HUES64 (cell line): Measurements from ENCODE around the gene GAB4.
"Not testable (repeated sequence)": the region's sequence is repeated elsewhere in the genome, so short reads cannot be mapped to it uniquely, and the experiment has no call there.

Experiments
- H3K27ac ChIP-seq: 2 replicates; pipeline ENCODE4 v1.7.0; 2013; ENCODE audit warnings: low read depth, low read length, inconsistent platforms
- H3K27me3 ChIP-seq: 2 replicates; pipeline ENCODE4 v1.6.1; 2013; ENCODE audit warnings: mild to moderate bottlenecking, low read length; ENCODE audit not compliant: insufficient read depth
- H3K36me3 ChIP-seq: 2 replicates; pipeline ENCODE4 v1.6.1; 2013; ENCODE audit warnings: mild to moderate bottlenecking, low read length; ENCODE audit not compliant: insufficient read depth
- H3K4me1 ChIP-seq: 2 replicates; pipeline ENCODE4 v1.6.1; 2013; ENCODE audit warnings: mild to moderate bottlenecking, low read length, moderate library complexity; ENCODE audit not compliant: insufficient read depth
- H3K4me3 ChIP-seq: 2 replicates; pipeline ENCODE4 v1.5.1; 2013; ENCODE audit warnings: mild to moderate bottlenecking, low read length, moderate library complexity
- H3K9ac ChIP-seq: 2 replicates; pipeline ENCODE4 v1.6.1; 2013; ENCODE audit warnings: mild to moderate bottlenecking, low read depth, low read length
- H3K9me3 ChIP-seq: 2 replicates; pipeline ENCODE4 v1.6.1; 2013; ENCODE audit warnings: low read depth, low read length; ENCODE audit not compliant: insufficient read depth
- WGBS: fragments of 150-250, 120-280 bp; methylation state at CpG from one replicate; pipeline ENCODE4 v1.1.7; 2013; ENCODE audit warnings: missing lambda C conversion rate; 5-methylcytosine and 5-hydroxymethylcytosine counted together

The GAB4 gene

DNA sequence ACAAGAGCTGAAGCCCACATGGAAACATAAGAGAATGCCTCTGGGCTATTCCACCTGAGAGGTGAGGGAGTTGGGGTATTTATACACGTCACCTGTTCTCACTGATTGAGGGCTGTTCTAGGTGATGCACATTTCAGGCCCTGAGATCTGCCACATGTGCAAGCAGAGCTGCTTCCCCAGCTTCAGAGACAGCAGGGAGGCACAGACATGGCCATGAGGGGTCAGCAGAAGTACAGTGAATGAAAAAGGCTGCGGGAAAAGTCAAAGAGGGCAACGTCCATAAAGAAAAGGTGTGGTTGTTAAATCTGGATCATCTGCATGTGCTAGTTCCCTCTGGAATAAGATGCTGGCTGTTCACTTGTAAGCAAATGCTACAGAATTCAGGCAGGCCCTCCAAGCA, 75.4 kb downstream of the GAB4 start:
- H3K9me3 ChIP-seq: peaks cover 2% of the 10 kb centered on the region; the same call in 1 of the 2 replicates
- H3K4me1 ChIP-seq: no peaks in the 10 kb centered on the region
- H3K9ac ChIP-seq: no peak overlapping the region
- no peaks in the 10 kb centered on the region for H3K36me3 ChIP-seq
- 69% methylated on average over 3 of the region's 3 CpGs for WGBS
- H3K27ac ChIP-seq: no peak overlapping the region
- H3K27me3 ChIP-seq: peaks cover 7% of the 10 kb centered on the region; the same call in 1 of the 2 replicates
- no peak overlapping the region for H3K4me3 ChIP-seq

DNA sequence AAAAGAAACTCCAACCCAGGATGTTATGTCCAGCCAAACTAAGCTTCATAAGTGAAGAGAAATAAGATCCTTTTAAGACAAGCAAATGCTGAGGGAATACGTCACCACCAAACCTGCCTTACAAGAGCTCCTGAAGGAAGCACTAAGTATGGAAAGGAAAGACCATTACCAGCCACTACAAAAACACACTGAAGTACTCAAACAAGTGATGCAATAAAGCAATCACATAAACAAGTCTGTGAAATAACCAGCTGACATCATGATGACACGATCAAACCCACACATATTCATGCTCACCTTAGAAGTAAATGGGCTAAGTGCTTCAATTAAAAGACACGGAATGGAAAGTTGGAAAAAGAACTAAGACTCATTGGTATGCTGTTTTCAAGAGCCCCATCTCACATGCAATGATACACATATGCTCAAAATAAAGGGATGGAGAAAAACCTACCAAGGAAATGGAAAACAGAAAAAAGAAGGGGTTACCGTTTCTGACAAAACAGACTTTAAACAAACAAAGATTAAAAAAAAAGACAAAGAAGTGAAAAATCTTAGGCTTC, 82.5 kb downstream of the GAB4 start:
- WGBS: 78% methylated on average over 2 of the region's 4 CpGs
- no peak overlapping the region for H3K27ac ChIP-seq
- H3K9me3 ChIP-seq: peaks cover 11% of the 10 kb centered on the region; the same call in 1 of the 2 replicates
- no peak overlapping the region for H3K4me3 ChIP-seq
- peaks cover 7% of the 10 kb centered on the region; the same call in 1 of the 2 replicates for H3K27me3 ChIP-seq
- no peaks in the 10 kb centered on the region for H3K4me1 ChIP-seq
- H3K36me3 ChIP-seq: no peaks in the 10 kb centered on the region
- H3K9ac ChIP-seq: no peak overlapping the region

DNA sequence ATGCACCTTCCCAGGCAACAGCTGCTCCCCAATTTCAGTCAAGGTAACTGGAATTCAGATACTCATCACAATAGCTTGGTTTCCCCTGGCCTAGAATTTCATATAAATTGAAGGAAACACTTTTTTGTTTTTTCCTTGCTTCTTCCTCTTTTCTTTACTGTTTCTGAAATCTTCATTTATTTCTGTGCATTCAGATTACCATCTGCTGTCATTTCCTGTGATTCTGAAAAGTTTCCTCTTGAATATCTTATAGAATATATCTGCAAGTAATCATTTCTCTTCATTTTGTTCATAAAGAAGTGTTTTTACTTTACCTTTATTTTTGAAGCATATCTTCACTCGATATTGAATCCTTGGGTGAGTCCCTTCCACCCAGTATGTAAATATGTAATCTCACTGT, 85.3 kb downstream of the GAB4 start:
- Histone ChIP-seq H3K4me1 (no peaks in the 10 kb centered on the region), H3K27me3 (no peaks in the 10 kb centered on the region; the same call in 1 of the 2 replicates), H3K9ac (no peak overlapping the region), H3K27ac (no peak overlapping the region), H3K9me3 (peaks cover 11% of the 10 kb centered on the region; the same call in 1 of the 2 replicates), H3K36me3 (no peaks in the 10 kb centered on the region), H3K4me3 (no peak overlapping the region)
- WGBS: 0% methylated on average over 1 of the region's 1 CpG

DNA sequence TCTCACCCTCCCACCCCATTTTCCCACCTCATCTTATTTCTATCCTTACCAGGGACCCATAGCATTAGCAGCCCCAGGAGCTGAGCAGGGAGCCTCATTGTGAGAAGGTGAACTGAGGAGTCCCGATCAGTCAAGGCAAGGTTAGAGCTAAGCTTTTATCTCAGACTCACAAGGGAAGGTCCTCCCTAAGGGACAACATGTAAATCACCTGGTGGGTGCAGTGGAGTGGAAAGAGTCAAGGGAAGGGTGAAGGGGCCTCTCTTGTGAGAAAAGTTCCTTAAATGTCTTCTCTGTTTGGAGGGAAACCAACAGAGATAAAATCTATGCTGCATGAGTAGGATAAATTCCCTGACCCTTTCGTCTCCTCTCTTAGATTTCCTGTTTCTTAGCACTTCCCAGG, 85.9 kb downstream of the GAB4 start:
- H3K27me3 ChIP-seq: peaks cover 2% of the 10 kb centered on the region; the same call in 1 of the 2 replicates
- H3K4me1 ChIP-seq: no peaks in the 10 kb centered on the region
- H3K9ac ChIP-seq: no peak overlapping the region
- WGBS: 50% methylated on average over 2 of the region's 2 CpGs
- H3K36me3 ChIP-seq: no peaks in the 10 kb centered on the region
- peaks cover 11% of the 10 kb centered on the region; the same call in 1 of the 2 replicates for H3K9me3 ChIP-seq
- no peak overlapping the region for H3K27ac ChIP-seq
- H3K4me3 ChIP-seq: no peak overlapping the region

DNA sequence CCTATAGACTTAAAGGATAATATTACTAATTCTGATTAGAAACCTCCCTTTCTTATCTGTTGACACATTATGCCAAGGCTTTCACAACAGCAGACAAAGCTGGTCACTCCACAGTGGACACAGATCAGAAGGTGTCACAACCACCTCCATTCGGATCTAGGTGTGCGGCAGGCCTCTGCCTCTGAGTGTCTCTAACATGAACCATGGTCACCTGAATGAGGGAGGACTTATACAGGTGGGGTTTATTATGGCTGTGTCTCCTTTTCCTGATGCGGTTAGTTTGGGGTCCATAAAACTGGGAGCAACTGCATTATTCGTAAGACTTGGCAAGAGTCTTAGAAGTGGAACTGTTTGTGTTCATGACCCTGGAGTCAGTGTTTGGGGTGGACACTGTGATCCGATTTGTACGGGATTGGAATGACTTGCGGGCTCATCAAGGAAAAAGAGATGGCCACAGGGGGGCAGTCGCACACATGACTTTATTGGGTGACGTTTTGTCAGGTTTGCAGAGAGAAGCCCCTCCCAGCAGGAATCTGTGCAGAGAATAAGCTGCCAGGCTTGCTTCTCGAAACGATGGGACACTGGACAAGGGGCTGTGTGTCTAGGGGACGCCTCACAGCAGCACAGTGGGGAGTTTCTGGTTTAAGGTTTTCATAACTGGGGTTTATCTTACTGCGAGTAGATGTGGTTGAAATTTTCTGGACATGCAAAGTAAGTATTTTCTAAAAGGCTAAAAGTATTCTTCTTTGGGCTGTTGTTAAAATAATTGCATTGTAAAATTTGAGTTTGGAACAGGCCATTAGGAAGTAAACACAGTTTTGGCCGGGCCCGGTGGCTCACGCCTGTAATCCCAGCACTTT, 90.6 kb downstream of the GAB4 start:
- no peak overlapping the region for H3K27ac ChIP-seq
- peaks cover 8% of the 10 kb centered on the region; the same call in 1 of the 2 replicates for H3K9me3 ChIP-seq
- no peaks in the 10 kb centered on the region for H3K4me1 ChIP-seq
- 78% methylated on average over 16 of the region's 16 CpGs for WGBS
- 0 out of 2 replicates have a peak, but pooled peaks cover 2% of the 10 kb centered on the region for H3K27me3 ChIP-seq
- no peaks in the 10 kb centered on the region for H3K36me3 ChIP-seq
- H3K9ac ChIP-seq: no peak overlapping the region
- H3K4me3 ChIP-seq: no peak overlapping the region

DNA sequence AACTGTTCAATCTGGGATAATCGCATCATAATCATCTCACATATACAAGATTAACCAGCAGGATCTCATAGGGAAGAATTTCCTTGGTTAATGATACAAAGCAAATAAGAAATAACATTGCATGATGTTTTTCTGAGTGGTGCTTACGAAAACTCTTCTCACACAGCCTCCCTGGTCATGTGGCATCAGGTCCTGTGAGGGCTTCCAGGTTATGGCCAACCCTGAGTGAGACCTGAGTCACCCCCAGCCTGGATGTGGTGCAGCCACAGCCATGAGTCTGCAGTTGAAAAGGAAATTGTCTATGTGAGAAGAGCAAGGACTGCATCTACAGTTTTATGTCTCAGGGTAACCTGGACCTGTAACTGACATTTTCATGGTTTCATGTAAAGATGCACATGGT, 92.3 kb downstream of the GAB4 start:
- H3K4me1 ChIP-seq: no peaks in the 10 kb centered on the region
- no peak overlapping the region for H3K9ac ChIP-seq
- H3K27ac ChIP-seq: no peak overlapping the region
- H3K27me3 ChIP-seq: 0 out of 2 replicates have a peak, but pooled peaks cover 2% of the 10 kb centered on the region
- WGBS: 46% methylated on average over 2 of the region's 2 CpGs
- no peak overlapping the region for H3K4me3 ChIP-seq
- H3K9me3 ChIP-seq: peaks cover 4% of the 10 kb centered on the region; the same call in 1 of the 2 replicates
- H3K36me3 ChIP-seq: no peaks in the 10 kb centered on the region

DNA sequence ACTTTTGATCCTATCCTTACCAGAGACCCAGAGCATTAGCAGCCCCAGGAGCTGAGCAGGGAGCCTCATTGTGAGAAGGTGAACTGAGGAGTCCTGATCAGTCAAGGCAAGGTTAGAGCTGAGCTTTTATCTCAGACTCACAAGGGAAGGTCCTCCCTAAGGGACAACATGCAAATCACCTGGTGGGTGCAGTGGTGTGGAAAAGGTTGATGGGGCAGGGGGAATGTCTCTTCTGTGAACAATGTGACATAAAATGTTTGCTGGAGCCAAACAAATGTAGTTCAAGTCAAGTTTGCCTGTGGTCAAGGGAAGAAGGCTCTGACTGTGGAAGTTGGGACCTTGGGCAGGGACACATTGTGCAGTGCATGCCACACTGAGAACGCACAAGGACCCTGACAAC, 93.1 kb downstream of the GAB4 start:
- H3K4me1 ChIP-seq, H3K4me3 ChIP-seq, H3K27ac ChIP-seq, H3K9ac ChIP-seq, H3K9me3 ChIP-seq, H3K36me3 ChIP-seq, H3K27me3 ChIP-seq: not testable (repeated sequence)
- whole genome bisulfite sequencing: 70% methylated on average over 1 of the region's 1 CpG

DNA sequence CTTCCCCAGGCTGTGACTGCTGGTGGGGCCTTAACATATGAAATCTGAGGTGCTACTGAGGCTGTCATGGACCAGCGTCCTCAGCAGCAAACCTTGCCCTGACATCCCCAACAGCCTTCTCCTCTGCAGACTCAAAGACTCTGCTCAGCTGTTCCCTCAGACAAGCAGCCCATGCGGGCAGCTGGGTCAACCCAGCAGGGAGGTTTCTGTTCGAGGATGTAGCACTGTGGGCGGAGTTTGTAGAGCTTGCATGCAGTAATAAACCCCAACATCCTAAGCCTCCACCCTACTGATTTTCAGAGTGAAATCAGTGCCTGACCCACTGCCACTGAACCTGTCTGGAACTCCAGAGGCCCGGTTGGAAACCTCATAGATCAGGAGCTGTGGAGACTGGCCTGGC, 94.0 kb downstream of the GAB4 start:
- Histone ChIP-seq H3K4me1 (no peaks in the 10 kb centered on the region), H3K27ac (no peak overlapping the region), H3K36me3 (no peaks in the 10 kb centered on the region), H3K27me3 (0 out of 2 replicates have a peak, but pooled peaks cover 2% of the 10 kb centered on the region), H3K9me3 (peaks cover 4% of the 10 kb centered on the region; the same call in 1 of the 2 replicates), H3K4me3 (no peak overlapping the region), H3K9ac (no peak overlapping the region)
- 62% methylated on average over 5 of the region's 5 CpGs for WGBS

DNA sequence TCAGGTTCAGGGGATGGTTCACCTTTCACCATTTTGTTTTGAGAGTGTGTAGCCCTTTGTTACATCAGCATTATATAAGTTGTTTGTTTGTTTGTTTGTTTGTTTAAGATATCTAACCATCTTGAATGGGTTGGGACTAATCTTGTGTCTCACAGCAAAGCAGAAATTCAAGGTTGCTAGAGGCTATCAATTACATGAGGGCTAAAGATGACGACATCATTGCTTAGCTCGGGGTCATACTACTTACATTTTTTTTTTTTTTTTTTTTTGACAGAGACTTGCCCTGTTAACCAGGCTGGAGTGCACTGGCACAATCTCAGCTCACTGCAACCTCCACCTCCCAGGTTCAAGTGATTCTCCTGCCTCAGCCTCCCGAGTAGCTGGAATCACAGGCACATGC, 95.7 kb downstream of the GAB4 start:
- Histone ChIP-seq H3K4me1 (no peaks in the 10 kb centered on the region), H3K36me3 (no peaks in the 10 kb centered on the region), H3K27me3 (0 out of 2 replicates have a peak, but pooled peaks cover 2% of the 10 kb centered on the region), H3K9ac (no peak overlapping the region), H3K9me3 (peaks cover 4% of the 10 kb centered on the region; the same call in 1 of the 2 replicates), H3K27ac (no peak overlapping the region), H3K4me3 (no peak overlapping the region)
- WGBS: 77% methylated on average over 3 of the region's 3 CpGs
